GF-D8 (cell line): ENCODE measurements around the gene ARHGAP15.

ENCODE experiments used
- DNase-seq: peaks from one replicate; lab custom pipeline; 2025; lab: John Stamatoyannopoulos, UW

ARHGAP15 gene

DNA sequence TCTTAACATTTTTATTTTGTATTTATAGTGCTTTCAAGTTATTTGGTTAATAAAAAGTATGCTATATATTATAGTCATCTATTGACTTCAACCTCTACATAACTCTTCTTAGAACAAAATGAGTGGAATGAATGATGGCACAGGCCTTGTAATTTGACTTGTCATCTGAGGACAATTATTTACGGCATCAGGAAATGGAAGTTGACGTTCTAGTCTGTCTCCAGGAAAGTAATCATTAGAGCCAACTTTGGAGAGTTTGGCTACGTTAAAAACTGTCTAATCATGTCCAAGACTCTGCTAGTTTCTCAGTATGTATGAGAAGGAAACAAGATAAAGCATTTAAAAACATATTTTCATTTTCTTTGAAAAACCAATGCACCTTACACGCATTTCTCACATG is 353.6 kb downstream of the ARHGAP15 start:
- DNase-seq, result no peak

DNA sequence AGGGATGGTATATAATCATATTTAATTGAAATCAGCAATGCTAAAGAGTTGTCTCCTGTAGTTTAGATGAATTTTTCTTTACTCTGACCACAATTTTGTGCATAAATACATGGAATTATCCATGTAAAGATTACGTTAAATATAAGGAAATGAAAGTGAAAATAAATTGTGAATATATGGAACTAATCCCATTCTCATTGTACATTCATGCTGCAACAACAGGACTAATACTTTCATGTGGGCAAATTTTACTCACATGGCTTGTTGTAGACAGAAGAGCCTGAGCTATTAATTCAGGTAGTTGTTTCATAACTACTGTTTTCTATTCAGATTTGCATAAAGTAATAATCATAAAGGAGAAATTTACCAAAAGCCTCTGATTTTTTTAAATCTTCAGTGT is 357.8 kb downstream of the ARHGAP15 start:
- no peak for DNase-seq

DNA sequence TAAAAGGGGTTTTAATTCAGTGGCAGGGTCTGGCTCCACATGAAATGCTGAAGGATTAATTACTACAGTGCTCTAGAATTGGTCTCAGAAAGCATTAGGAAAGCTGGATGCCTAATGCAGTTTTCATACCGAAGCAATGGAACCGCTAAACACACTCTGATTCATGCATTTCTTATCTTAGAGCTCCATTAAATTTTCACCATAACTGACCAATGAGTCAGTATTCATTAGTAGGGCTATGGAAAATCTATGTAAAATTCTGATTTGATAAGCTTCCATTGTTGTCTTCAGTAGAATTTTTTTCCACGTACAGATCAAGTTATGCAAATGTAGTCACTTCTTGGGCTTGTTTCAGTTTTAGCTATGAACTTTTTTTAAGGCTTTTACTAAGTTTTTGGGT is 359.9 kb downstream of the ARHGAP15 start:
- DNase-seq, result no peak

DNA sequence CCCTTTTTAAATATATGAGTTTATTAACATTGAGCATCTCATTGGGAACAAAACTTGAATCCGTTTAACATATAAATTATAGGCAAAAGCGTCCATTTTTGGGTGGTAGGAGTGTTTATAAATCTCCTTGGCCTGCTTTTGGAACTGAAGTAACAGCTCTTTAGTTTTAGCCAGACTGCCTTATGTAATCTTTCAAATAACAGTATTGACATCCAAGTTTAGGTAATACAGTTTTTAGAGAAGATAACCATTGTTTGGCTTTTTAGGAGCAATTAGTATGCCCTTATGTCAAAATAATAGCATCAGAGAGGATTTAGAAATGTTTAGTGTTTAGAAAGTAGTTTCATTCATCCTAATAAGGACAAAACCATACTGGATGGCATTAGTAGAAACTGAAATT is 361.9 kb downstream of the ARHGAP15 start:
- no peak for DNase-seq

DNA sequence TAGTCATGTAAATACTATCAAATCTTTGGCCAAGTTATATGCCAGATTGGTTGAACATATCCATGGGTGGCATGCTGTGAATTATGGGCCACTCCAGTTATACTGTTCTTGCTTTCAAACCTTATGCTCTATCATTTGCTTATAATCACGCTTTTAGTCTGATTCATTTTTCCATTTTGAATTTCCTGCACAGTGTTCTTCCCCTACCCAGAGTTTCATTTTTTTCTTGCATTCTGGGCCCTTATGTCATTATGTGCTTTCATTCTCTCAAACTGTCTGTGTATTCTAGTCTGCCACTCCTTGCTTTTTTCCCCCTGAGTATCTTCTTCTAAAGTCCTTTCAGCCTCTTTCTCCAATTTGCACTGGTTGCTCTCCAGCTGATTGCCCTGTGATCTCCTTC is 364.1 kb downstream of the ARHGAP15 start:
- no peak for DNase-seq

DNA sequence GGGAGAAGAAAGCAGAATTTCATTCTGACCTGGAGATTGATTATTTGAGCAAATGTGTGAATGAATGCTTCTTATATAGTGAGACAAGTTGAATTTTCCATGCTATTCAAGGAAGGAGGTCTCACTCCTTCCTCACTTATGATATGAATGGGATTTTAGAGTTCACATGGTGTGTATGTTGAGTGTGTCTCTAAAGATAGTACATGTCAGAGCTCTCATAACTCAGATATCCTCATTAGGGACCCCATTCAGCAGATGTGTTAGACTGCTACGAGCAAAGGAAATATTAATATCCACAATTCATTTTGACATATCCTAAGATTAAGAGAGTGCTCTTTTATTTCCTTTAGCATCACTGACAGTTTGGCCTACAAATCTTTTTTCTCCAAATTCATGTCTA is 368.5 kb downstream of the ARHGAP15 start:
- no peak for DNase-seq

DNA sequence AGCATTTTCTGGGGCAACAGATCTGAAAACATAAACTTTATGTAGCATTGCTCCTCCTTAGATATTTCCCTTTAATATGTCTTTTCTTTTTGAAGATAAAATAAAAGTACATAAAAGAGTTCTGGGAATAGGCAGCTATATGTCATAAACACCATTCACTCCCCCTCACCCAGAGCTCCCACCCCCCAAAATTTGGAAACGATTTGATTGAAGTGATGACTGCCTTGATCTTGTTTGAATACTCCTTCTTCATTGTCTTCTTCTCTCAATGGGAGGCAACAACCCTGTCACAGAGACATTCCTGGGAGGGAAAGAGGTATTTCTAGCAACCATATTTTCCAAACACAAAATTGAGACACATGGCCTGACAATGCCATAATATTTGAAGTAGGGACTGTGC is 369.3 kb downstream of the ARHGAP15 start:
- DNase-seq, result no peak

DNA sequence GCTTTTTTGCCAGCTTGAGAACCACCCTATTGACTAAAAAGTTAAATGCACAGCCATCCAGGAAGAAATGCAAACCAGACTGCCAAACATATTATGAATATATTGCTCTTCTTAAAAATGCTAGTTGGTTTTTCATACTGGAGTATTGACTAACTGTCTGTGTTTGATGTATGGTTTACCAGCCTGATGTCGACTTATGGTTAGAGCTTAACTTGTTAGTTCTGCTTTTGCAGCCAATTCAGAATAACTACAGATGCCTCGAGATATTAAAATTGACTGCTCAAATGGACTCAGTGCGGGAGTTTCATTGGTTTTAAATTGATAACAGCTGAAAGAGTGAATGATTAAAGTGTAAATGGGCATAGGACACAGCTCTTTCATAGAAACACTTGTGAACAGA is 369.8 kb downstream of the ARHGAP15 start:
- no peak for DNase-seq

DNA sequence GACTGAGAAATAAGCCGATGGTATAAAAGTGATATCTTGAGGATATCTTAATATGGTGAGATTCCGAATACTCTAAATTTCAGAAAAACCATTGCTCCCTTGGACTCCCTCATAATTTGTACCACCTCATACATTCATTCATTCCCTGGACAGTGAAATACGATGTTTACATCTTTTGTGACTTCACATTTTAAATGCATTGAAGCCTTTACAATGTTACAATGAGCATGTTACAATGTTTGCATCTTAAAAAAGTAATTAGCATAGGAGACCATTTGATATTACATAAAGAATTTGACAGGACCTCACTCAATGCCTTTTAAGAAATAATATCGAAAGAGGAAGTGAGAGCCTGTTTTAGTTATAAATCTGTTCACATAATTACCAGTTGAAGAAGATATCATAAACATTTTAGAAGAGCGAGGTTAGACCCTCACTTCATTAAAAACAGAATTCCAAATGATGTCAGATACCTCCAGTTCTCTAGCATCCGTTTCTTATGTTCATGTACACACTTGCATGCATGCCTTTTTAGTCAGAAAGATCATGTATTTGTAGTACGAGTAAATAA is 372.0 kb downstream of the ARHGAP15 start:
- no peak for DNase-seq

DNA sequence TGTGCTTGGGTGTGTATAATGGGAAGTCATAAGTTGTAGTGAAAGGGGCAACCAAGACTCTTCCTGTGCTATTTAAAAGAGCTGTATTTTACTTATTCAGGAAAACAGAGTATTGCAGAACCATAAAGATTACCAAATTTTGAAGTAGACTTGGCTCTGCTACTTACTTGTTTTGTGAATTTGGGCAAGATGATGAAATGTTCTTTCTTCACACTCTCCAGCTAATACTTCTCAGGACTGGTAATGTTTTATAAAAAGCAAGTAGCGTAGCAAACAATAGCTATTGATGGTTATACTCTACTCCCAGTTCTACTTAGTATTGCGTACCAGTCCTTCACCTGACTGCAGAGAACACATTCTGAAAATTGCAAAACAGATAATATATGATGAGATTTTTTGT is 374.1 kb downstream of the ARHGAP15 start:
- DNase-seq, result no peak

DNA sequence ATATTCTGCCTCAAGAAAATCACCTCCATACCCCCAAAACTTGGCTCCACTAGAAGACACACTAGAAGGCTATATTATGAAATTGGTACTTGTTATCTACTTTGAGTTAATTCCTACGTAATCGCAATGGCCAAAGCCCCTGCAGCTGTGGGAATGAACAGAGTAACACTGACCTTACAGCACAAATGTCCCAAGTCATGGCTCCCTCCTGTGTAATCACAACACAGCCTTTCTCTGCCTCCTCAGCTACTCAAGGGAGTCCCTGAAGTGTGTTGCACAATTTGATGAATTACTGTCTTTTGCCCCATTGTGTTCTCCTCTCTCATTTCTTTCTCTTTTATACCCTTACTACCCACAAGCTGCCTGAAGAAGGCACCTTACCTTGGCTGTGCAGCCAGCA is 375.2 kb downstream of the ARHGAP15 start:
- no peak for DNase-seq

DNA sequence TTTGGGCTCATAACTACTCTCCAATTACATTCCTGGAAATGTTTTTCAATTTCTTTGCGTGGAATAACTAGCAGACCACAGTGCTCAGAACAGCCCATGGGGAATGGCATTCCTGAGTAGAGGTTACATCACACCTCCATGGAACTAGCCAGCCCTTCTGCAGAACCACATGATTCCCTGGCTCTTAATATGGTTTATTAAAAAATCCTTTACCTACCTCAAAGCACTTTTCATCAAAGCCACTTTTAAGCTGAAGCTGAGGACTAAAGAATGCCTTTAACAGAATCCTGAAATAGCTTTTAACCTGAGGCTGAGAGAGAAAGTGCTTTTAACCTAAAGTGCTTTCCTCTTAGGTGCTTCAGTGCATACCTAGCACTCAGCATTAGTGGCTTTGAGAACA is 376.3 kb downstream of the ARHGAP15 start:
- DNase-seq, result no peak

DNA sequence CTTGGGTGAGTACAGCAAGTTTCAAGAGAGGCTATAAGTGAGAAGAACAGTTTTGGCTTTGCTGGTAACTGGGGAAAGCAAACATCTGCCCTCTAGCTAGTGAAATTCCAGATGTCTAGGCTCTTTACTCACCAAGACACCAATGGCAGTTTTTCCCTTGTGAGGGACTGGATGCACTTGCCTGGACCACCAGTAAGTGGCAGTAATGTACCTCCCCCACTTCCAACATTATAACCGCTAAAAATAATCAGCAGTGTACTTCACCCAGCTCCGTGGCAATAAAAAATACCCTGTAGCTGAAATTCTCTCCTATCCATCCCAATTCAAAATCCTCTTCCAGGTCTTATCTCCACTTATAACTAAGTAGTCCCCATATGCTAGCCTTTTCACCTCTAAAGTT is 383.9 kb downstream of the ARHGAP15 start:
- DNase-seq, result no peak

DNA sequence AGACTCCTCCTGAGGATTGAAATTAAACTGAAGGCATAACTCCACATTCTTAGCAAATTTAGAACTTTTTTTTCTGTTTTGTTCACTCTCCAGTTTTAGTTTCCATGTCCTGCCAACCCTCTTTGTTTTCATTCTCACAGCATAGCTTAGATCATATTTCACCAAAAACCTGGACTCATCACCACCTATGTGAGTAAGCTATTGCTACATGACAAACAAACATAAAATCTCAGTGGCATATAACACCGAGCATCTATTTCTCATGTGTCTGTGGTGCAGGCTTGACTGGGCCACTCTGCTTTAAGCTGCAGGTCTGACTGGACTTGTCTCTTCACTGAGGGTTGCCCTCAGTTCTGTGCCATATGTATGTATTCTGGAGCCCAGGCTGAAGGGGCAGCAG is 385.2 kb downstream of the ARHGAP15 start:
- DNase-seq, result no peak

DNA sequence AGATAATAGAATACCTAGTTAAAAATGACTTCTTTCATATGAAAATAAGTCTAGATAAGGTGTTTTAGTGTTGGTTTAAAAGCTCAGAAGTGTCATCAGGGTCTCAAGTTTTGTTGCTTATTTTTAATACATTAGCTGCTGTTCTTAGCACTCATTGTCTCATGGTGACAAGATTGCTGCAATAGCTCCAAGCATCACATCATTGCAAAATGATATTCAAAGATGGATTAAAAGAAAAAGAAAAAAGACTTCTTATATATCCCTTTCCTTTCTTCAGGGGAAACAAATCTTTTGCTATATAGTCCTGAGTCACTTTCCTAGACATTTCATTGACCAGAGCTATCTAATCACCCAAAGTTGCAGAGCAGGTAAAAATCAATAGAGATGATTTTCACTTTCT is 386.1 kb downstream of the ARHGAP15 start:
- DNase-seq, result no peak

DNA sequence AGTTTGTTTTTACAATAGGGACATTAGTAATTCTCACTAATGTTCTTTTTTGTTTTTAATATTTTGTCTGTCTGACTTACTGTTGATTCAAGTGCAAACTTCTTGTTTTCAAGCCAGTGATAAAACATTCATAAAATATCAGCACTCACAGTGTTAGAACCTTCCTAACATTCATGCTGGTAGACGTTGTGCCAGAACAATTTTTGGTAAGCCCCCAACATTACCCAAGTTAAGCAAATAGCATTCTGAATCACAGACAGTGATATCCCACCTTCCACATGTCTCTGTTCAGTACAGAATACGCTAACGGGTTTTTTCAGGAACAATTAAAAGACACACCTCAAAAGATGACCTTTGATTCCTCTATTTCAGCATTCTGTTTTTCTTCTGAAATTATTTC is 390.3 kb downstream of the ARHGAP15 start:
- no peak for DNase-seq

DNA sequence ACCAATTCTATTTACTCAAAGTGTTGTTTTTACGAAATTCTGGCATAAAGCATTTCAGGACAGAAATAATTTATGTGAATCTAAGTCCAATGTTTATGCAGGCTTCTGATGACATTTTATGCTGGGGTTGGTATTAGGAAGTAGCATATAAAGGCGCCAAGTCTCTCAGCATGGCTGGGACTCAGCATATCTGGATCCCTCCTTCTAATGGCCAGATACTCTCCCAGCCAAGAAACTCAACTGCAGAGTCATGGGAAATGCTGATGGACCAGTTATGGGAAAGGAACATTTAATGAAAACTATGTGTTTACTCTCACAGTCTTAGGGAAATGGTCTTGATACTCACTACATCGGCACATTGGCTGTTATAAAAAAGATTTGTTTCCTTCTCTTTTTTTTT is 392.2 kb downstream of the ARHGAP15 start:
- no peak for DNase-seq

DNA sequence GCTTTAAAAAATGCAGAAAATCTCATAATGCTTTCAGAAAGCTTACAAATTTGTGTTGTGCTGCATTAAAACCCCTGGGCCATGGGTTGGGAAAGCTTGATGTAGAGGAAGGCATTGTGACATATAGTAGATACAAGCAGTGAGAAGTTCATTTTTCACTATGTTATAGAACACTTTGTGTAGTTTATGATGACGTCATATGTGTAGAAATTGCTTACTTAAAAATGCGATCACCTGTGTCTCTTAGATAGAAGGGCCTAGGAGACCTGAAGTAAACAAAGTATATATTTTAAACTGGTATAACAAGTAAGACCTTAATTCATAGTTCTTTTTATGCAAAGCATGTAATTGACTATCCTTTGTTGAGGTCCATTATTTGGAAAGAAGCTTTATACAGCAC is 393.5 kb downstream of the ARHGAP15 start:
- no peak for DNase-seq

DNA sequence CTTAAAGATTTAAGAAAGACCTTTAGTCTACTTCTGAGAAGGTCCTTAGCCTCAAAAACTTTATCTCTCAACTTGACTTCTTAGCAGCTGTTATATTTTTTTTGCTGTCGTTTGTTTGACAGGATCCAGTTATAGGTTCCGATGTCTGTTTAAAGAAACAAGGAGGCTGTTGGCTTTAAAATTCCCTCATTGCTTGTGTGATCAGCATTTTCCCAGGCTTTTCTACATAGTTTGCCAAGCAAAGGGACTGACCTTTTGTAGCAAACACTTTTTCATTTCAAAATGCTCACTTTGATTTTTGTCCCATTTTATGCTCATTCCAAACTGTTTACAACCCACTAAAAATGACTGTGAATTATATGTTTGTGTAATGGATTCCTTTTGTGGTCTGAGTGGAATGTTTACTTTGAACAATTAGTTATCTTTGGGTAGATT is 394.9 kb downstream of the ARHGAP15 start:
- DNase-seq, result no peak

DNA sequence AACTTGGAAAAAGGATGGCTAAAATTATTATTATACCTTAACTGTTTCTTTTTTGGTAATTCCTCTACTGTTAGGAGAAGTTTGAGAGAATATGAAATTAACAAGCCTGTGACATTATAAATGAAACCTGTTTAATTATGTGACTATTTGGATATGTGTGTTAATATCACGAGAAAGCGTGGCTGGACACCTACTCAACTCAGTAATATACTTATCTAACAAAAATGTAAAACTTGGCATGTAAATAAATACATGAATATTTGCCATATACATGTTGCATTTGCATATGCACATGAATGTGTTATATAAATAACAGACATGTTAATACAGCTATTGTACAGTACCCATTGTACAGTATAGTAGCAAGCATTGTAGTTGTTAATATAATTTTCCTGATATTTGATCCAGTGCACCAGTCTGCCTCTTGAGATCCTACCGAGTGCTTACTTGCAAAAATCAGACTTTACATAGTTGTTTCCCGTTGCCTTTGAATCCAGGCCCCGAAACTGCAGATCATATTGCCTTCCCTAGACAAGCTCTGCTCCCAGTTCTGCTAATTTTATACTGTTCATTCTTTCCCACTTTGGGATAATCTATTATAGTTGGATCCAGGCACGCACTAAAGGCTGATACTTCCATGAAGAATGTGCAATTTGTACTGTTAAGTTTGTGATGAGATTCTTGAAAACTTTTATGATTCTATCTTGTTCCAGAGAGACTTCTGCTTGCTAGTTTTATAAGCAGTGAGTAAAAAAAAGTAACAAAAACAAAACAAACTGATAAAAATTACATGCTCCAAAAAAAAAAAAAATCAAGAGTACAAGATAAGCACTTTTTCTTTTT is 395.6 kb downstream of the ARHGAP15 start:
- DNase-seq, result no peak

DNA sequence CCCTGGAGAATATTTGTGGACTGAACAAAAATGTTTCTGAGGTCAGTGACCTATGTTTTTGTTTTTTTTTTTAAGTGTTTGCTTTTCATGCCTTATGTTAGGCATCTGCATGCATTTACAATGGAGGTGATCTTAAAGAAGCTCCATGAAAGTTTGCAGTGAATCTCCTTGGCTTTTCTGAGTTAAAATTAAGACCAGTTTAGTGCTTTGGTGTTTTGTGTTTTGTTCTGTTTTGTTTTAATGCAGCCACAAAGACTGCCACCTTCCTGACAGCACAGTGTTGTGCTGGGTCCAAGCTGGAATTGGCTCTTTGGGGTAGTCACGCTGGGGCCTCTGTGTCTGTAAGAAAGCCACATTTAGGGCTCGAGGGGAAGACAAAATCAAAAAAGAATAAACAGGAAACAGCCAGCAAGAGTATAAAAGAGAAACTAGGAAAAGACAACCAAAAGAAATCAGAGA is 396.2 kb downstream of the ARHGAP15 start:
- no peak for DNase-seq

DNA sequence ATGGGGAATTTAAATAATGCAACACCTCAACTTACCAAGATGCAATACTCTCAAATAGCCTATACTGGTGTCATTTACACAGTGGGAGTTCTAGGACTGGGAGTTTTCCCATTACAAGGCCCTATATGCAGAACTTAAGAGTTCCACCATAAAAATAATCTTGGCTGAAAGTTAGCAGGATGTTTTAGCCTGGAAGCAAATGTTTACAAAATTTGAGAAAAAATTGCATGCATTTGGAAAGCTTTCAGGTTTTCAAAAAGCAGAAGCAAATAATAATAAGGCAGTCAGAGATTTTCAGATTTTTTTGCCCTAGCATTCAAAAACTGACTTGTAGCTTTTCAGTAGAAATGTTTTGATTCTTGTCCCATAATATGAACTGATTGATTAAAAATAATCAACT is 397.3 kb downstream of the ARHGAP15 start:
- DNase-seq, result no peak

DNA sequence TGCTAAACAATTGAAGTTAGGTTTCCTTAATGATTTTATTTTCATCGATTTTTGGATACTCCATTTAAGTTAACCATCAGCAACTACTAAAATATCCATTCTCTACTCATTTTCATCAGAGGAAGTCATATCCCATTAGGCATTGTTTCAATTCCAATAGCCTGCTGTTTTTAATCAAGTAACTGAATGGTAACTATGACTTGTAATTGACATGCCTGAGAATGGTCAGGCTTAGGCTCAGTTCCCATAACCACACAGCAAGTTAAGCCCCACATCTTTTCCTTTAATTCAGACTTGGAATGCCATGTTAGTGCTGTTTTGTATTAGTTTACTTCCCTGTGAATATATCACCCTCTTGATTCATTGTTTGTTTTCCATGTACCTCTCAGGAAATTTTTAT is 398.8 kb downstream of the ARHGAP15 start:
- no peak for DNase-seq
